ENCODE results near the gene PLCH1. TPM values are rescaled to one million over a fixed set of nuclear protein-coding genes. Genes with fewer than 3 reads are reported as not detected.

The PLCH1 gene
- total RNA-seq, 2 donors from 2014 or later, result 0.05 to 0.23 TPM

- no peaks in the 10 kb centered on the region for H3K9me3 Mint-ChIP-seq
- DNase-seq (ENCODE audit: low spot score in 2 of 2), result no peak
- H3K27ac Mint-ChIP-seq, result no peak overlapping the region
- H3K36me3 Mint-ChIP-seq, result no peaks in the 10 kb centered on the region
- no peak for ATAC-seq
These were observed 184.3 kb downstream of the PLCH1 start for GRCh38 chr3:155560594-155560993.

- no peak overlapping the region for H3K27ac Mint-ChIP-seq
- H3K36me3 Mint-ChIP-seq, result no peaks in the 10 kb centered on the region
- H3K9me3 Mint-ChIP-seq, result no peaks in the 10 kb centered on the region
- DNase-seq (ENCODE audit: low spot score in 2 of 2) (no peak), ATAC-seq (no peak)
These were observed 184.7 kb downstream of the PLCH1 start for GRCh38 chr3:155560135-155560534.

- no peak for DNase-seq (ENCODE audit: low spot score in 2 of 2)
- no peaks in the 10 kb centered on the region for H3K36me3 Mint-ChIP-seq
- peaks cover 0 to 4% of the 10 kb centered on the region in 2 donors for H3K9me3 Mint-ChIP-seq
- ATAC-seq, result no peak
- H3K27ac Mint-ChIP-seq, result no peak overlapping the region
These were observed 188.3 kb downstream of the PLCH1 start for GRCh38 chr3:155556531-155556930.

- Mint-ChIP-seq H3K9me3 (peaks cover 0 to 4% of the 10 kb centered on the region in 2 donors), H3K27ac (no peak overlapping the region)
- ATAC-seq, result no peak
These were observed 189.3 kb downstream of the PLCH1 start for GRCh38 chr3:155555479-155556060.

GRCh38 chr3:155554777-155555451 is 190.0 kb downstream of the PLCH1 start:
- DNase-seq (ENCODE audit: low spot score in 2 of 2), result no peak
- peak; percentile 18 to 69 for ATAC-seq
- Mint-ChIP-seq H3K27ac (no peak overlapping the region), H3K36me3 (no peaks in the 10 kb centered on the region), H3K9me3 (peaks cover 0 to 4% of the 10 kb centered on the region in 2 donors)

More at GRCh38 chr3:155555479-155556060, 189.3 kb downstream of the PLCH1 start:
- no peak for DNase-seq (ENCODE audit: low spot score in 2 of 2)
- H3K36me3 Mint-ChIP-seq, result no peaks in the 10 kb centered on the region

- Mint-ChIP-seq H3K27ac (no peak overlapping the region), H3K36me3 (no peaks in the 10 kb centered on the region), H3K9me3 (peaks cover 0 to 4% of the 10 kb centered on the region in 2 donors)
- DNase-seq (ENCODE audit: low spot score in 2 of 2), result no peak
- ATAC-seq, result peak; percentile 65 to 77
These were observed 191.1 kb downstream of the PLCH1 start for GRCh38 chr3:155553780-155554179.

GRCh38 chr3:155553326-155553725 is 191.5 kb downstream of the PLCH1 start:
- Mint-ChIP-seq H3K36me3 (no peaks in the 10 kb centered on the region), H3K9me3 (peaks cover 0 to 4% of the 10 kb centered on the region in 2 donors), H3K27ac (no peak overlapping the region)
- ATAC-seq (no peak), DNase-seq (ENCODE audit: low spot score in 2 of 2) (no peak)

GRCh38 chr3:155550391-155550790 is 194.5 kb downstream of the PLCH1 start:
- no peak overlapping the region for H3K27ac Mint-ChIP-seq
- no peak for DNase-seq (ENCODE audit: low spot score in 2 of 2)
- H3K36me3 Mint-ChIP-seq, result no peaks in the 10 kb centered on the region
- ATAC-seq, result no peak
- H3K9me3 Mint-ChIP-seq, result peaks cover 0 to 4% of the 10 kb centered on the region in 2 donors

GRCh38 chr3:155549087-155549486 is 195.8 kb downstream of the PLCH1 start:
- no peak overlapping the region for H3K27ac Mint-ChIP-seq

GRCh38 chr3:155548195-155548594 is 196.7 kb downstream of the PLCH1 start:
- Mint-ChIP-seq H3K9me3 (peaks cover 1 to 5% of the 10 kb centered on the region in 2 donors), H3K27ac (no peak overlapping the region), H3K36me3 (peaks cover 0 to 1% of the 10 kb centered on the region in 2 donors)
- ATAC-seq, result no peak
- DNase-seq (ENCODE audit: low spot score in 2 of 2), result no peak

More at GRCh38 chr3:155549087-155549486, 195.8 kb downstream of the PLCH1 start:
- H3K9me3 Mint-ChIP-seq, result peaks cover 0 to 4% of the 10 kb centered on the region in 2 donors
- DNase-seq (ENCODE audit: low spot score in 2 of 2) (no peak), ATAC-seq (peak in 1 of 2 donors; percentile 62)
- no peaks in the 10 kb centered on the region for H3K36me3 Mint-ChIP-seq

- ATAC-seq, result no peak
- H3K9me3 Mint-ChIP-seq, result peaks cover 27 to 35% of the 10 kb centered on the region in 2 donors
- H3K27ac Mint-ChIP-seq, result no peak overlapping the region
- no peak for DNase-seq (ENCODE audit: low spot score in 2 of 2)
- H3K36me3 Mint-ChIP-seq, result peaks cover 7 to 25% of the 10 kb centered on the region in 2 donors
These were observed 209.8 kb downstream of the PLCH1 start for GRCh38 chr3:155535098-155535497.

- no peak for ATAC-seq
- Mint-ChIP-seq H3K27ac (no peak overlapping the region), H3K9me3 (peaks cover 11 to 13% of the 10 kb centered on the region in 2 donors), H3K36me3 (peaks cover 7% of the 10 kb centered on the region in 2 donors)
- no peak for DNase-seq (ENCODE audit: low spot score in 2 of 2)
These were observed 216.3 kb downstream of the PLCH1 start for GRCh38 chr3:155528579-155528978.

GRCh38 chr3:155525324-155525833 is 219.5 kb downstream of the PLCH1 start:
- Mint-ChIP-seq H3K27ac (no peak overlapping the region), H3K36me3 (no peaks in the 10 kb centered on the region), H3K9me3 (no peaks in the 10 kb centered on the region)
- DNase-seq (ENCODE audit: low spot score in 2 of 2) (no peak), ATAC-seq (no peak)

GRCh38 chr3:155520463-155520862 is 224.4 kb downstream of the PLCH1 start:
- no peak for ATAC-seq
- Mint-ChIP-seq H3K27ac (no peak overlapping the region), H3K36me3 (peaks cover 0 to 7% of the 10 kb centered on the region in 2 donors), H3K9me3 (no peaks in the 10 kb centered on the region)
- no peak for DNase-seq (ENCODE audit: low spot score in 2 of 2)

- Mint-ChIP-seq H3K9me3 (no peaks in the 10 kb centered on the region), H3K27ac (no peak overlapping the region), H3K36me3 (peaks cover 0 to 7% of the 10 kb centered on the region in 2 donors)
- DNase-seq (ENCODE audit: low spot score in 2 of 2) (no peak), ATAC-seq (no peak)
These were observed 225.8 kb downstream of the PLCH1 start for GRCh38 chr3:155519078-155519477.

- Mint-ChIP-seq H3K27ac (no peak overlapping the region), H3K36me3 (peaks cover 0 to 7% of the 10 kb centered on the region in 2 donors), H3K9me3 (no peaks in the 10 kb centered on the region)
- DNase-seq (ENCODE audit: low spot score in 2 of 2) (no peak), ATAC-seq (no peak)
These were observed 227.0 kb downstream of the PLCH1 start for GRCh38 chr3:155517903-155518302.

GRCh38 chr3:155516439-155516838 is 228.4 kb downstream of the PLCH1 start:
- DNase-seq (ENCODE audit: low spot score in 2 of 2), result no peak
- no peak for ATAC-seq
- peaks cover 7 to 8% of the 10 kb centered on the region in 2 donors for H3K9me3 Mint-ChIP-seq
- no peak overlapping the region for H3K27ac Mint-ChIP-seq
- peaks cover 6 to 12% of the 10 kb centered on the region in 2 donors for H3K36me3 Mint-ChIP-seq
